Activated naive CD8-positive, alpha-beta T cell treated with anti-CD3 and anti-CD28 coated beads for 36 hours (primary cell): Measurements from ENCODE around the gene TRPM2. TPM values are rescaled to one million over a fixed set of nuclear protein-coding genes. Genes with fewer than 3 reads are reported as not detected.
"Not testable (repeated sequence)": the region's sequence is repeated elsewhere in the genome, so short reads cannot be mapped to it uniquely, and the experiment has no call there.

Experiments
- DNase-seq: peaks from one replicate; pipeline ENCODE4 v3.0.0; 2021
- H3K27ac Mint-ChIP-seq: one replicate; pipeline ENCODE4 v1.8.0; 2022; ENCODE audit warnings: mild to moderate bottlenecking, moderate library complexity, mixed read lengths
- H3K27me3 Mint-ChIP-seq: one replicate; pipeline ENCODE4 v1.8.0; 2022; ENCODE audit warnings: mild to moderate bottlenecking, mixed read lengths
- H3K36me3 Mint-ChIP-seq: one replicate; pipeline ENCODE4 v1.8.0; 2021; ENCODE audit warnings: mild to moderate bottlenecking, mixed read lengths
- H3K4me1 Mint-ChIP-seq: one replicate; pipeline ENCODE4 v1.8.0; 2021; ENCODE audit warnings: mixed read lengths
- H3K4me3 Mint-ChIP-seq: one replicate; pipeline ENCODE4 v1.8.0; 2022; ENCODE audit warnings: mild to moderate bottlenecking, moderate library complexity, mixed read lengths
- H3K9me3 Mint-ChIP-seq: one replicate; pipeline ENCODE4 v1.8.0; 2022; ENCODE audit warnings: mixed read lengths
- total RNA-seq, 2 experiments: library from RNA; stranded (reverse); gene quantifications; one replicate each; pipeline ENCODE4 v1.2.3, GENCODE V29; 2021

TRPM2 gene
- total RNA-seq, 2 experiments from 2014 or later, result 2.9 to 3.7 TPM

DNA sequence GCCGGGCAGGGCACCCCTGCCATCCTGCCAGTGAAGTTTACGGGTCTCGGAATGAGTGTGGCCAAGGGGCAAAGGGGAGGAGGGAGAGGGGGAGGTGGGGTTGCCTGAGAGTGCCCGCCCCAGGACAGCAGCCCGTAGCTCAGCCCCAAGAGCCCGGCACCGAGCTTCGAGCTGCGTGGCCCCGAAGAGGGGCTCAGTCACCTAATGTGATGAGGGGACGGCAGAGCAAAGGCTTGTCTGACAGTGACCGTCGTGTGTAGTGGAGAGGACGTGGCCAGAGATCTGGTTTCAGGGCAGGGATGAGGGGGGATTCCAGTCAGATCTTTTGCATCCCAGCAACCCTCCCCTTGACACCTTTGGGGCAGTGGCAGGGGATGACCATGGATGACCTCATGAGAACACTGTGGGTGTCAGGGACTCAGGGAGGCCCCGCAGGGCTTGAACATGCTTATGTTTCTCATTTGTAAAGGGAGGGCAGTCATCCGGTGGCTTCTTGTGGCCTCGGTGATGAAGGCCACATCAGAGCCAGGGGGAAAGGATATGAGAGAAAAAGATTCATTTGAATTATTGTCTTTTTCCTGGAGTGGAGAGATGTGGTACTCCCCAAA is 1.1 kb upstream of the TRPM2 start:
- Mint-ChIP-seq H3K4me1 (peaks cover 47% of the 10 kb centered on the region), H3K4me3 (peak overlapping the region; percentile 2), H3K27ac (peak overlapping the region; percentile 38), H3K27me3 (peaks cover 20% of the 10 kb centered on the region), H3K36me3 (peaks cover 4% of the 10 kb centered on the region), H3K9me3 (no peaks in the 10 kb centered on the region)
- DNase-seq, result no peak

DNA sequence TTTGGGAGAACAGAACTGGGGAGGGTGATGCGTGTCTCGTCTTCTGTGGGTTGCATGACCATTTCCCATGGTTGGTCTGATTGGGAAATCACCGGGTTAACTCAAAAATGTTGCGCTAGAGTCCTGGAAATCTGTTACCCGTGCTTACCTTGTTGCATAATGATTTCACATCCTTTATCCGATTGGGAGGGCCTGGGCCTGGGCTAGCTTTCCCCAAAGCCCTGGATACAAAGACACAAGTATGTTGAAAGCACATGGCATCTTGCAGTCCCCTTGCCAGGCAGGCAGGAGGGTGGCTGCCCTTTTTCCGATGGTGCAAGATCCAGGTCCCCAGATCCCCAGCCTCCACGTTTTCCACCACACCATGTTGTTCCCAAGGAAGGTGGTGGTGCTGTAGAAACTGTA is 582 bp downstream of the TRPM2 start:
- no peak for DNase-seq
- peaks cover 15% of the 10 kb centered on the region for H3K27me3 Mint-ChIP-seq
- no peaks in the 10 kb centered on the region for H3K9me3 Mint-ChIP-seq
- peaks cover 4% of the 10 kb centered on the region for H3K36me3 Mint-ChIP-seq
- peak overlapping the region; percentile 71 for H3K27ac Mint-ChIP-seq
- peaks cover 44% of the 10 kb centered on the region for H3K4me1 Mint-ChIP-seq
- peak overlapping the region; percentile 30 for H3K4me3 Mint-ChIP-seq

DNA sequence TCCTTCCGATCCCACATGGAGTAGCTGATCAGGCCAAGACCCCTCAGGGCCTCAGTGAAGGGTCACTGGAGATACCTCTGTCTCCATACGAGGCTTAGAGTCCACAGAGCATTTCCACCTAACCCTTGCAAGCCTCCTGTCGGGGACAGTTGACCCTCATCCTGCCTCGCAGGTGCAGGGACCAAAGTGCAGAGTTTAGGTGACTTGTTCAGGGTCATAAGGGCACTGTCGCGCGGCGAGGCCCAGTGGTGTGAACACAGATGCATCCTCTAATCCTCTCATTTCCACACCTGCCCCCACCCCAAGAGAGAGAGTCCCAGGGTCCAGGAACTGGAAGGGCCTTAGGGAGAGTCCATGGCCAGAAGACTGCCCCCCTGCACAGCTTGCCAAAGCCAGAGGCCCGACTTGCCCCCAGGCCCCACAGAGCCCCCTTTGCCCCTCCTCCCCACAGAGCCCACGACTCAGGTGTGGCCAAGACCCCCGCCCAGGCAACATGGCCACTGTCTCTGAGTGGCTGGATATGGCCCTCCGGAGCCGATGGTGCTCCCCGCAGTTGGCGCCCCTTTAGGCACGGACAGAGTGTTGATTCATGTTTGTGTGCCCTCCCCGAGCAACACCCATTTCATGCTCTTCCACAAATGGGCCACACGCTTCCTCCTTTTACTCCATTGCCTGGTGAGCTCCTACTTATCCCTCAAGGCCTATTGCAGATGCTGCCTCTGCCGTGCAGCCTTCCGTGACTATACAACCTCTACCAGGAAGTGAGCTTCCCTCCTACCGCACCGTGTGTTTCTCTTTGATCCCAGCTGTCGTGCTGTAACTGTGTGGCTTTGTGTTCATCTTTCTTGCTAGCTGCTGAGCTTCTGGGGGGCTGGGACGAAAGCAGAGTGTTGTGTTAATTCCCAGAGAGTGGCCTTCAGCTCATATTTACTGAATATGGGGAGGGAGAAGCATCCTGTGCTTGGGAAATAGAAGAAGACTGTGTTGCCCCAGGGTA is 1.7 kb downstream of the TRPM2 start:
- H3K4me1 Mint-ChIP-seq, result peaks cover 44% of the 10 kb centered on the region

DNA sequence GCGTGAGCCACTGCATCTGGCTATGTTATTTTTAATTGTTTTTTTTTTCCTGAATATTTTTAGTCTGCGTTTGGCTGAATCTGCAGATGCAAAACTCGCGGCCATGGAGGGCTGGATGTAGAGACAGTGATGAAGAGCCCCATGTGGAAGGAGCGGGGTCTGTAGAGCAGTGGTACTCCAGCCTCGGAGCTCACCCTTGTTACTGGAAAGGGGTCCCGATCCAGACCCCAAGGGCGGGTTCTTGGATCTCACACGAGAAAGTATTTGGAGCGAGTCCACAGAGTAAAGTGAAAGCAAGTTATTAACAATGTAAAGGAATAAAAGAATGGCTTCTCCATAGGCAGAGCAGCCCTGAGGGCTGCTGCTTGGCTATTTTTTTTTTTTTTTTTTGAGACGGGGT is 2.7 kb downstream of the TRPM2 start:
- peaks cover 44% of the 10 kb centered on the region for H3K4me1 Mint-ChIP-seq
- H3K27me3 Mint-ChIP-seq, result peaks cover 6% of the 10 kb centered on the region
- no peaks in the 10 kb centered on the region for H3K9me3 Mint-ChIP-seq
- no peak overlapping the region for H3K27ac Mint-ChIP-seq
- H3K36me3 Mint-ChIP-seq, result peaks cover 4% of the 10 kb centered on the region
- H3K4me3 Mint-ChIP-seq, result no peak overlapping the region
- no peak for DNase-seq

More for the DNA sequence above, 1.7 kb downstream of the TRPM2 start:
- no peak for DNase-seq
- Mint-ChIP-seq H3K9me3 (no peaks in the 10 kb centered on the region), H3K27me3 (peaks cover 9% of the 10 kb centered on the region), H3K4me3 (peak overlapping the region; percentile 26), H3K36me3 (peaks cover 4% of the 10 kb centered on the region), H3K27ac (no peak overlapping the region)

DNA sequence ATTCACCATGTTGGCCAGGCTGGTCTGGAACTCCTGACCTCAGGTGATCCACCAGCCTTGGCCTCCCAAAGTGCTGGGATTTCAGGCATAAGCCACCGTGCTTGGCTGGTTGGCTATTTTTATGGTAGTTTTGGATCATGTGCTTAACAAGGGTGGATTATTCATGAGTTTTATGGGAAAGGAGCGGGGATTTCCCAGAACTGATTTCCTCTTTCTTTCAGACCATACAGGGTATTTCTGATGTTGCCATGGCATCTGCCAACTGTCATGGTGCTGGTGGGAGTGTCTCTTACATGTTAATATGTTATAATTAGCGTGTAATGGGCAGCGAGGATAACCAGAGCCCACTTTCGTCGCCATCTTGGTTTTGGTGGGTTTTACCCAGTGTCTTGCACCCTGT is 3.2 kb downstream of the TRPM2 start:
- H3K9me3 Mint-ChIP-seq, result no peaks in the 10 kb centered on the region
- no peak for DNase-seq
- H3K27me3 Mint-ChIP-seq, result peaks cover 3% of the 10 kb centered on the region
- no peak overlapping the region for H3K4me3 Mint-ChIP-seq
- H3K27ac Mint-ChIP-seq, result no peak overlapping the region
- H3K36me3 Mint-ChIP-seq, result peaks cover 4% of the 10 kb centered on the region
- peaks cover 44% of the 10 kb centered on the region for H3K4me1 Mint-ChIP-seq

DNA sequence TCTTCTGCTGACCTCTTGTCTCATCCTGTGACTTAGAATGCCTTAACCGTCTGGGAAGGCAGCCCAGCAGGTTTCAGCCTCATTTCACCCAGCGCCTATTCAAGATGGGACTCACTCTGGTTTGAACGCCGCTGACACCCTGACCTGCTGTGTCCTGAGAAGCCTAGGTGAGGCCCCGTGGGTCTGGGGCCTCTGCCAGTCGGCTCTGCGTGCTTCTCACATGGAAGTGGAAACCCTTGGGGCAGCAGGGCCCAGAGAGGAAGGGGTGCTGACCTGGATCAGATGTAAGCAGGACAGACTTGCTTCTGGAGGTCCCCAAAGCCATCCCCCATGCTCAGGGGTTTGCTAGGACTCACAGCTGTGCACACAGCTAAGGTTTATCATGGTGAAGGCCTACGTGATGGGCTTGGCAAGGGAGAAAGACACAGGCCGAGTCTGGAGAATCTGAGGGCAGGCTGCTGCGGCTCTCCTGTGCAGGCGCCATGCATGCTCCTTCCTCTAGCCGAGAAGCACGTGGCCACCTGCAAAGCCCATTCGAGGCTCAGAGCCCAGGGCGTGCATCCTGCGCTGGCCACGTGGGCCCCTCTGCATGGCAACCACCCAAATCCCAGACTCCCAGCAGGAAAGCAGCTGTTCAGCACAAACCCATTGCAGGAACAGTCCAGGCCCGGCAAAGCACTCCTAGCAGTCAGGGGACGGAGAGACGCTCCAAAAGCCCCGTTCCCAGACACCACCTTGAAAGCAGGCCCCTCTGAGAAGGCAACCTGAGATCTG is 3.8 kb downstream of the TRPM2 start:
- peaks cover 41% of the 10 kb centered on the region for H3K4me1 Mint-ChIP-seq
- H3K36me3 Mint-ChIP-seq, result peaks cover 4% of the 10 kb centered on the region
- H3K27ac Mint-ChIP-seq, result no peak overlapping the region
- no peaks in the 10 kb centered on the region for H3K27me3 Mint-ChIP-seq
- H3K4me3 Mint-ChIP-seq, result no peak overlapping the region
- no peak for DNase-seq
- H3K9me3 Mint-ChIP-seq, result no peaks in the 10 kb centered on the region

DNA sequence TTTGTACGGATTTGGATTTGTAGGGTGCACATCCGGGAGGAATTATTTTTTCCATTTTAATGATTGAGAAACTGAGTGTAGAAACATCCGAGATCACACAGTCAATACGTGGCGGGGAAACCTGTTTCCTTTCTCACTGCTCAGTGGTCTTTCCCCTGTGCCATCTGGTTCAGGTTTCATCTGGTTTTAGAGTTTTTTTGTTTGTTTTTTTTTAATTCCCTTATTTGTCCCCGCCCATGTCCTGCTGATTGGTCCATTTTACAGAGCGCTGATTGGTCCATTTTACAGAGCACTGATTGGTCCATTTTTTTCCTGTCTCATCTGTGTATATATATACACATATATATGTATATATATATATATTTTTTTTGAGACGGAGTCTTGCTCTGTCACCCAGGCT is 6.0 kb downstream of the TRPM2 start:
- peaks cover 19% of the 10 kb centered on the region for H3K4me1 Mint-ChIP-seq
- peaks cover 7% of the 10 kb centered on the region for H3K9me3 Mint-ChIP-seq
- H3K36me3 Mint-ChIP-seq, result peaks cover 5% of the 10 kb centered on the region
- no peak overlapping the region for H3K27ac Mint-ChIP-seq
- no peaks in the 10 kb centered on the region for H3K27me3 Mint-ChIP-seq
- no peak overlapping the region for H3K4me3 Mint-ChIP-seq
- no peak for DNase-seq

DNA sequence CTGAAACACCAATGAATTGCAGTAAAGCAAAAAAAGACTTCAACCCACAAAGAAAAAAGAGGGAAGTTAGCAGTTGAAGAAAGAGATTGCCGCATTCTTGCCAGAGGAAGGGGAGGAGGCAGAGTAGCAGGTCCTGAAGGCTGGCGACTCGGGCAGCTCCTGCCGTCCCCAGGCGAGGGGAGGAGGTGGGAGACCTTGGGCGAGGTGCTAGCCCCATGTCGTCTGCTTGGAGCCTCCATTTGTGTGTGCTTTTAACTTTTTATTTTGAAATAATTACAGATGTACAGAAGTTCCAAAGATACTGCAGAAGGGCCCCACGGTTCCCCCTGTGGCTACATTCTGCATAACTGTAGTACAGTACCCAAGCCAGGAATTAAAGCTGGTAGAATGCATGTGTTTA is 6.7 kb downstream of the TRPM2 start:
- Mint-ChIP-seq H3K4me3 (no peak overlapping the region), H3K9me3 (peaks cover 7% of the 10 kb centered on the region), H3K27ac (no peak overlapping the region), H3K27me3 (no peaks in the 10 kb centered on the region), H3K4me1 (peaks cover 13% of the 10 kb centered on the region), H3K36me3 (peaks cover 5% of the 10 kb centered on the region)
- DNase-seq, result no peak

DNA sequence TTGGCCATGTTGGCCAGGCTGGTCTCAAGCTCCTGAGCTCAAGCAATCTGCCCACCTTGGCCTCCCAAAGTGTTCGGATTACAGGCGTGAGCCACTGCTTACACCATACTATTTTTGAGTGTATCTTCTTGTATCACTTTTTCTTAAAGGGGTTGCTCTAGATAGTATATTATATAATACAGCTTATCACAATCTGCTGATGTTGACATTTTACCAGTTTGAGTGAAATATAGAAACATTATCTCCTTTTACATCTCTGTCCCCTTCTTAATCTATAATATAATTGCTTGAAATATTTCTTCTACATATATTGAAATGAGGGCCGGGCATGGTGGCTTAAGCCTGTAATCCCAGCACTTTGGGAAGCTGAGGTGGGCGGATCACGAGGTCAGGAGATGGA is 8.5 kb downstream of the TRPM2 start:
- not testable (repeated sequence) for H3K27ac Mint-ChIP-seq, H3K27me3 Mint-ChIP-seq, H3K4me3 Mint-ChIP-seq, H3K36me3 Mint-ChIP-seq, H3K4me1 Mint-ChIP-seq, H3K9me3 Mint-ChIP-seq, DNase-seq

DNA sequence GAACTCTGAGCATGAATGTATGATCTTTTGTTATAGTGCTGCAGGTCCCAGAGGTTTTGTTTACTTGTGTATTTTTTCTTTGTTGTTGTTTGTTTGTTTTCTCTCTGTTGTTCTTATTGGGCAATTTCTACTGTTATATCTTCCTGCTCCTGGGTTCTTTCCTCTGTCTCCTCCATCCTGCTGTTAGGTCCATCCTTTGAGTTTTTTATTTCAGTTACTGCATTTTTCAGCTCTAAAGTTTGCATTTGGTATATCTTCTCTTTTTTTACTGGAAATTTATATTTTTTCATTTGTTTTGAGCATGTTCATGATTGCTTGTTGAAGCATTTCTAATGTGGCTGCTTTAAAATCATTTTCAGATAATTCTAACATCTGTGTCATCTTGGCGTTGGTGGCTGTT is 9.9 kb downstream of the TRPM2 start:
- Mint-ChIP-seq H3K27ac (no peak overlapping the region), H3K27me3 (no peaks in the 10 kb centered on the region), H3K4me3 (no peak overlapping the region), H3K4me1 (no peaks in the 10 kb centered on the region), H3K9me3 (peaks cover 7% of the 10 kb centered on the region), H3K36me3 (peaks cover 2% of the 10 kb centered on the region)
- no peak for DNase-seq

DNA sequence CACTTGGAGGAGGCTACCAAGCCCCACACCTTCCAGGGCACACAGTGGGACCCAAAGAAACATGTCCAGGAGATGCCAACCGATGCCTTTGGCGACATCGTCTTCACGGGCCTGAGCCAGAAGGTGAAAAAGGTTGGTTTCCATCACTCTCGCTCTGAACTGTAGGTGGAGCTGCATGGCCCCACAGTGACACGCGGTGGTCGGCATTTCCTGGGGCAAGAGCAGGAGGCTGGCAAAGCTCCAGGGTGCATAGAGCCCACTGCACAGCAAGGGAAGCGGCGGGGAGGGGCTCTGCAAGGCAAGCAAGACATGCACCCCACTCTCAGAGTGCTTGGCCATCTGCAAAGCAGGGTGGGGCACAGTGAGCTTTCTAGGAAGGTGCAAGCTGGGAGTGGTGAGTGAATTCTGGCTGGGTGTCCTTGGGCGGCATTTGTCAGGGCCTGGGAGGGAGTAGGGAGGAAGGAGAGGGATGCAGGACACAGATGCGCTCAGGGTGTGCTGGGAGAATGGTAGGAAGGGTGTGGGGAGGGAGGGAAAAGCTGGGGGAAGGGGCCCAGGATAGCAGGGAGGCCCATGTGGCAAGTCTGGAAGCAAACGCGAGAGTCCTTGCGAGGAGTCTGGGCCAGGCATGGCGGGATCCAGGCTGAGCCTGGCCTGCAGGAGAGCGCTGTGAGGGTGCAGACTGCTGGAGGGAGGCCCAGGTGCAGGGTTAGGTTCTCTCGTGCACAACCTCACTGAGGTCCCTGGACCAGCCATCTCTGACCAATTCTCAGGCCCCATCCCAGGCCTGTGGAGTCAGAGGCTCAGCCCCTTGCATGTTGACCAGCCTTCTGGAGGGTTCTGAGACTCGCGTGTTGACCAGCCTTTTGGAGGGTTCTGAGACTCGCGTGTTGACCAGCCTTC is 11.0 kb downstream of the TRPM2 start:
- Mint-ChIP-seq H3K27me3 (no peaks in the 10 kb centered on the region), H3K4me3 (no peak overlapping the region), H3K4me1 (no peaks in the 10 kb centered on the region), H3K27ac (no peak overlapping the region), H3K36me3 (peaks cover 2% of the 10 kb centered on the region), H3K9me3 (peaks cover 7% of the 10 kb centered on the region)
- no peak for DNase-seq

DNA sequence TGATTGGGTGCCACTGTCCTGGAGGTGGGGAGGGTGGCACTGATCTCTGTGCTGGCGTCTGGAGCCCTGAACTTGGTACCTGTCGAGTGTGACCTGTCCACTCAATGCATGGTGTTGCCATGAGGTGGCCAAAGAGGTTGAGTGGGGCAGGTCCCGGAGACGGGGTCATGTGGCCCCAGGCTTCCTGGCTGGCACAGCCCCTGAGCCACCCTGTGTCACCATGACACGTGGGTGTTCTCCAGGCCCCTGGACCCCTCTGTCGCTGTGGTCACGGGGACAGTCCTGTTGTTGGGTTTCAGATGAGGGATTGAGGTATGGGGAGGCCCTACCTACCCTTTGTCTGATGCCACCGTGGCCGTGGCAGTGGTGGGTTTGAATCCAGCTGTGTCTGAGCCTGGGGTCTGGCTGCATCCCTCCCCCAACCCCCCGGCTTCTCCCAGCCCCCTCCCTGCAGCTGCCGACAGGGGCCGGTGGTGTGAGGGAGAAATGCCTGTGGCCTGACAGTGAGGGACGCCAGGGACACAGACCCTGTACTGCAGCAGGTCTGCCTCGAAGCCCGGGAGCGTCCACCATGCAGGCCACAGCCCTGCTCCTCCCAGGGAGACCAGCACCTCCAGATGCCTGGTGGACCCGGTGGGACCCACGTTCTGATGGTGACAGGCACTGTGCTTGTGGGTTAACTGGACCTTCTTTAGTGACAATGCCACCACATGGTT is 12.0 kb downstream of the TRPM2 start:
- no peaks in the 10 kb centered on the region for H3K27me3 Mint-ChIP-seq
- peaks cover 2% of the 10 kb centered on the region for H3K36me3 Mint-ChIP-seq
- no peak for DNase-seq
- no peak overlapping the region for H3K27ac Mint-ChIP-seq
- peaks cover 7% of the 10 kb centered on the region for H3K9me3 Mint-ChIP-seq
- no peak overlapping the region for H3K4me3 Mint-ChIP-seq
- H3K4me1 Mint-ChIP-seq, result no peaks in the 10 kb centered on the region

DNA sequence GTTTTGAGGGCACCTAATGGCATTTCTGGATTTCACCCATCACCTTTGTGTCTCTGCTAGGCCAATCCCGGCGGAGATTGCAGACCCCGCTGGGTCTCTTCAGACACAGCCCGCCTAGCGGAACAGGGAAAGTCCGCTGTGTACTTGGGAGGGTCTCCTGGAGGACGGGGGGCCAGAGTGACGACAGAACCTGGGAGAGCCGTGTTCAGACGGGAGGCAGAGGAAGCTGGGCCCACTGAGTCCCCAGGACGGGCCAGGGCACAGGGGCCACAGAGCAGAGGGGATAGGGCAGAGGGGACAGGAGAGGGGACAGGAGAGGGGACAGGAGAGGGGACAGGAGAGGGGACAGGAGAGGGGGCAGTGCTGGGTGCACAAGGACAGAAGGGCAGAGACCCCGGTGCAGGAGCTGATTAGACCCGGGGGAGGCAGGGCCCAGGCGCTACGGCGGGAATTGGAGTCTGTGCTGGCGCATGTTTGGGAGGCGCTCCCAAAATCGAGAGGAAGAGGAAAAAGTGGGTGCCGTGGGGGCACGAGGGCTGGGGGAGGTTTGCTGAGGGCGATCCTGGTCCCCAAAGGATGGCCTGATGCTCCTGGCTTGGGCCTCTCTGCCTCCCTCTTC is 12.7 kb downstream of the TRPM2 start:
- H3K9me3 Mint-ChIP-seq, result peaks cover 7% of the 10 kb centered on the region
- DNase-seq, result no peak
- no peaks in the 10 kb centered on the region for H3K27me3 Mint-ChIP-seq
- no peak overlapping the region for H3K4me3 Mint-ChIP-seq
- H3K27ac Mint-ChIP-seq, result no peak overlapping the region
- peaks cover 2% of the 10 kb centered on the region for H3K36me3 Mint-ChIP-seq
- no peaks in the 10 kb centered on the region for H3K4me1 Mint-ChIP-seq
